HL-60/S4 treated with retinoic acid at 250 ng/mL for 4 days and 3 days (cell line): ENCODE measurements around the gene GHSR.

Experiments
- in situ Hi-C: fragments of 300-500 bp; cut with MboI; formaldehyde crosslinking; loops from 2 replicates; pipeline ENCODE4 v1.7.0; 2022; ENCODE audit warnings: low sequenced_read_pairs

Gene GHSR

GRCh38 chr3:172441581-172441980 lies 6.7 kb downstream of the GHSR start:
- in situ Hi-C loops = no loop called here

GRCh38 chr3:172438186-172438585 lies 10.1 kb downstream of the GHSR start:
- in situ Hi-C loops = no loop called here

GRCh38 chr3:172437713-172438112 lies 10.5 kb downstream of the GHSR start:
- in situ Hi-C loops = no loop called here

GRCh38 chr3:172415323-172415722 lies 32.9 kb downstream of the GHSR start:
- in situ Hi-C loops = no loop called here

GRCh38 chr3:172411478-172411947 lies 36.7 kb downstream of the GHSR start:
- in situ Hi-C loops = no loop called here

- in situ Hi-C loops = no loop called here
Measured at GRCh38 chr3:172410702-172411477, 37.4 kb downstream of the GHSR start.

- in situ Hi-C loops = no loop called here
Measured at GRCh38 chr3:172407872-172408271, 40.4 kb downstream of the GHSR start.

- in situ Hi-C loops = no loop called here
Measured at GRCh38 chr3:172405914-172406313, 42.3 kb downstream of the GHSR start.

GRCh38 chr3:172404237-172404962 lies 43.9 kb downstream of the GHSR start:
- in situ Hi-C loops = no loop called here

GRCh38 chr3:172402892-172403643 lies 45.2 kb downstream of the GHSR start:
- in situ Hi-C loops = no loop called here

GRCh38 chr3:172402090-172402489 lies 46.2 kb downstream of the GHSR start:
- in situ Hi-C loops = no loop called here

GRCh38 chr3:172398484-172398883 lies 49.8 kb downstream of the GHSR start:
- in situ Hi-C loops = no loop called here

- in situ Hi-C loops = no loop called here
Measured at GRCh38 chr3:172397716-172398405, 50.4 kb downstream of the GHSR start.

GRCh38 chr3:172396400-172396799 lies 51.9 kb downstream of the GHSR start:
- in situ Hi-C loops = no loop called here

GRCh38 chr3:172394692-172395091 lies 53.6 kb downstream of the GHSR start:
- in situ Hi-C loops = no loop called here
